Endothelial cell of umbilical vein (primary cell): ENCODE results near the gene APC2. TPM values are rescaled to one million over a fixed set of nuclear protein-coding genes. Genes with fewer than 3 reads are reported as not detected.
A peak's percentile ranks its signal among the peaks of the same experiment; 100 is the strongest.

Experiments used
- BruUV-seq: library from RNA; stranded (reverse); fragments of 400-500 nt; replicated peaks from 2 replicates; lab custom pipeline; 2021; lab: Mats Ljungman, UMichigan
- CTCF ChIA-PET: fragments of 300-600, 350-600 bp; sonication (Branson Sonifier 250); formaldehyde crosslinking; loops from one replicate; lab custom pipeline; 2021; ENCODE audit warnings: antibody characterized with exemption, inconsistent platforms; lab: Charles Lee
- POLR2A ChIA-PET: fragments of 300-600, 350-600 bp; sonication (Branson Sonifier 250); formaldehyde crosslinking; loops from one replicate; lab custom pipeline; 2021; ENCODE audit warnings: antibody characterized with exemption, inconsistent platforms; lab: Charles Lee
- DNase-seq: peaks from one replicate; pipeline ENCODE4 v3.0.0-alpha.2; 2011; ENCODE audit warnings: low read depth, low spot score
- FAIRE-seq: peaks from 2 replicates; lab custom pipeline; 2011; peaks lifted over from hg19 to GRCh38; lab: Jason Lieb, UNC
- H2AFZ ChIP-seq: 2 replicates; pipeline ENCODE4 v1.6.0; 2012; ENCODE audit warnings: low read depth, low read length, control low read depth, inconsistent platforms
- H3K27ac ChIP-seq: 2 replicates; pipeline ENCODE4 v1.5.1; 2011; ENCODE audit warnings: low read depth, mild to moderate bottlenecking, control low read depth, low read length, moderate library complexity; ENCODE audit not compliant: insufficient read depth
- H3K27me3 ChIP-seq, 2 experiments: 2 replicates each; pipeline versions ENCODE4 v1.6.0 to v1.6.1; 2011; ENCODE audit warnings: low read length in 2 of 2, mixed read lengths in 1 of 2; ENCODE audit not compliant: control insufficient read depth in 2 of 2, insufficient read depth in 2 of 2
- H3K36me3 ChIP-seq, 2 experiments: 2 replicates in 1 of 2; 3 replicates in 1 of 2; pipeline ENCODE4 v1.5.1; 2011; ENCODE audit warnings: low read length in 2 of 2, mild to moderate bottlenecking in 1 of 2, moderate library complexity in 1 of 2; ENCODE audit not compliant: control insufficient read depth in 2 of 2, insufficient read depth in 2 of 2; ENCODE audit errors: extremely low read depth in 1 of 2
- H3K4me1 ChIP-seq: 3 replicates; pipeline ENCODE4 v1.5.1; 2011; ENCODE audit warnings: mild to moderate bottlenecking, low read length; ENCODE audit not compliant: control insufficient read depth, insufficient read depth; ENCODE audit errors: extremely low read depth
- H3K4me2 ChIP-seq: 2 replicates; pipeline ENCODE4 v1.6.1; 2011; ENCODE audit warnings: low read length, control low read depth, mixed read lengths; ENCODE audit not compliant: insufficient read depth
- H3K4me3 ChIP-seq, 3 experiments: fragments of 200-600 bp in 1 of 3; sonication (generic), shearing (Covaris generic) in 1 of 3; replicated peaks in 1 of 3; 2 replicates each; pipeline ENCODE4 v1.5.1; 2011 to 2016; ENCODE audit warnings: control low read depth in 3 of 3, low read length in 3 of 3, mild to moderate bottlenecking in 2 of 3, inconsistent platforms in 1 of 3, low read depth in 1 of 3, moderate library complexity in 1 of 3; ENCODE audit not compliant: insufficient read depth in 1 of 3
- H3K79me2 ChIP-seq: 2 replicates; pipeline ENCODE4 v1.6.0; 2012; ENCODE audit warnings: low read length, inconsistent platforms; ENCODE audit not compliant: control insufficient read depth, insufficient read depth
- H3K9ac ChIP-seq: replicated peaks from 2 replicates; pipeline ENCODE3; 2011; ENCODE audit warnings: low read length, control low read depth; ENCODE audit not compliant: insufficient read depth; ENCODE audit errors: extremely low read depth
- H3K9me1 ChIP-seq: replicated peaks from 3 replicates; pipeline ENCODE4 v1.6.0; 2011; ENCODE audit warnings: mild to moderate bottlenecking, low read length; ENCODE audit not compliant: control insufficient read depth, insufficient read depth; ENCODE audit errors: extremely low read depth
- H3K9me3 ChIP-seq: replicated peaks from 2 replicates; pipeline ENCODE4 v1.5.1; 2012; ENCODE audit warnings: low read length, inconsistent platforms; ENCODE audit not compliant: control insufficient read depth, insufficient read depth
- H4K20me1 ChIP-seq: replicated peaks from 2 replicates; pipeline ENCODE3; 2011; ENCODE audit warnings: mild to moderate bottlenecking, low read length; ENCODE audit not compliant: control insufficient read depth, insufficient read depth; ENCODE audit errors: extremely low read depth
- EZH2 ChIP-seq: IDR thresholded peaks from 2 replicates; pipeline ENCODE4 v1.6.1; 2012; ENCODE audit warnings: borderline replicate concordance, low read depth, mild to moderate bottlenecking, moderate library complexity, low read length, inconsistent platforms; ENCODE audit not compliant: severe bottlenecking
- FOS ChIP-seq: IDR thresholded peaks from 2 replicates; pipeline ENCODE4 v1.6.1; 2011; ENCODE audit warnings: mild to moderate bottlenecking, low read length, moderate library complexity, borderline replicate concordance; ENCODE audit not compliant: insufficient read depth
- GATA2 ChIP-seq: IDR thresholded peaks from 2 replicates; pipeline ENCODE4 v1.7.0; 2011; ENCODE audit warnings: low read depth, mild to moderate bottlenecking, moderate library complexity, mixed read lengths, low read length; ENCODE audit not compliant: insufficient read length, insufficient read depth
- JUN ChIP-seq: IDR thresholded peaks from 2 replicates; pipeline ENCODE4 v1.6.1; 2011; ENCODE audit warnings: borderline replicate concordance, low read depth; ENCODE audit not compliant: insufficient read length, insufficient read depth
- MYC ChIP-seq: IDR thresholded peaks from one replicate; pipeline ENCODE4 v1.6.1; 2011; ENCODE audit warnings: mild to moderate bottlenecking, low read depth, low read length
- POLR2A ChIP-seq: IDR thresholded peaks from 2 replicates; pipeline ENCODE4 v1.6.1; 2012; ENCODE audit warnings: low read depth, mild to moderate bottlenecking, control low read depth, low read length
- POLR2AphosphoS5 ChIP-seq: IDR thresholded peaks from 2 replicates; pipeline ENCODE4 v1.6.1; 2012; ENCODE audit warnings: low read depth, mild to moderate bottlenecking, control low read depth, low read length, moderate library complexity; ENCODE audit not compliant: insufficient read depth
- dilution Hi-C: fragments of 300-500 bp; cut with MboI; formaldehyde crosslinking; loops from one replicate; pipeline ENCODE4 v1.15.0; 2019; ENCODE audit warnings: low sequenced_read_pairs; ENCODE audit not compliant: extremely low pct_ligation_motif_present
- intact Hi-C: fragments of 100-400 bp; cut with micrococcal nuclease; formaldehyde crosslinking; loops from one replicate; pipeline ENCODE4 v1.10.0; 2022
- polyA plus RNA-seq, 4 experiments: library from polyadenylated mRNA; depleted of rRNA in 3 of 4; stranded (reverse) in 3 of 4; unstranded in 1 of 4; fragments of >200 nt; gene quantifications; 2 replicates each; pipeline versions ENCODE4 v1.2.1 to v1.2.3, GENCODE V29; 2011 to 2012; ENCODE audit warnings: missing spikeins in 1 of 4
- total RNA-seq: library from RNA; stranded (reverse); gene quantifications from 2 replicates; pipeline ENCODE4 v1.2.3, GENCODE V29; 2021
- TF ChIP-seq, protein P1 (sequence below), 2 donors: IDR thresholded peaks; 1 replicate in 1 of 2; 2 replicates in 1 of 2; pipeline ENCODE4 v1.5.1; 2011; ENCODE audit warnings: low read length in 2 of 2, mild to moderate bottlenecking in 2 of 2, moderate library complexity in 2 of 2, control low read depth in 1 of 2, inconsistent platforms in 1 of 2, low read depth in 1 of 2; ENCODE audit not compliant: insufficient read depth in 1 of 2; ENCODE audit errors: extremely low read depth in 1 of 2
- TF ChIP-seq, protein P2 (sequence below): IDR thresholded peaks from 2 replicates; pipeline ENCODE4 v1.6.1; 2011; ENCODE audit not compliant: insufficient read depth, insufficient read length

Gene APC2
- total and polyA plus RNA-seq, 2 donors (not counting 3 experiments of a cell fraction or from before 2014, with no cell fraction given), result 0.01 to 0.04 TPM

DNA sequence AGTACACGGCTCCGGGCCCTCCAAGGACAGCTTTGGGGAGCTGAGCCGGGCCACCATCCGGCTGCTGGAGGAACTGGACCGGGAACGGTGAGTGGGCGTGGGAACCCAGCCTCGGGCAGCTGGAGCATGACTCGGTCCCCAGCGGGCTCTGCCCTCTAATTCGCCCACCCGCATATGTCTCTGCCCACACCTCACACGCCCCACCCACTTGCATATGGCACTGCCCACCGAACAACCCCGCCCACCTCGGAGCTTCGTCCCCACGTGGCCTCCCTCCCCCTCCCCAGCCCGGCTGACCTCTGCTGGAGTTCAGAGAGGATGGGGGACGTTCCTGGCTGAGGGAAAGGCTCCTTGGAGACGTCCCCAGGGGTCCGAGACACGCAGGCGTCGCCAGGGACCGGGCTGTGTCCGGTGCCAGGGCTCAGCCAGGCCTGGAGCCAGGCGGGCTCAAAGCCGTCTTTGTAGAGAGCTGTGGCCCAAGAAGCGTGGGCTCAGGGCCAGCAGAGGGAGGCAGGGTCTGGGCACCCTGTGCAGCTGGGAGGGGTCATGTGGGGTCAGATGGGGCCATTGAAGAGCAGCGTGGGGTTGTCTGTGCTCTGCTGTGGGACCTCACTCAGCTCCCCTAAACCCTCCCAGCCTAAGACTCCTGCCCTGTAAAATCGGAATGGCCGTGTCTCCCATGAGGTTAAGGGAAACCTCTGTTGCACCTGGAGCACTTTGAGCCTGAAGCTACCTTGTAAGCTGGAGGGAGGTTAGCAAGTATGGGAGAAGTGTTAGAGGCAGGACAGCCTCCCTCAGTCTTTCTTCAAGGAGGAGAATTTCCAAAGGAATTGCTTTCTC lies 3.8 kb downstream of the APC2 start:
- ChIA-PET POLR2A (no interaction called here), CTCF (interaction anchor here (2.4 to 3.7 kb wide), 2 partner anchors 9 to 12 kb away, joined by 14 to 28 read pairs; no protein-coding TSS in a partner anchor)
- H3K9me1 ChIP-seq, result no peaks in the 10 kb centered on the region
- BruUV-seq, result no TSS peak
- H3K4me2 ChIP-seq, result no peak overlapping the region
- TF ChIP-seq EZH2, result peak; percentile 12
- TF ChIP-seq POLR2AphosphoS5, result no peak
- no peaks in the 10 kb centered on the region for H3K4me1 ChIP-seq
- intact Hi-C loops (no loop called here), dilution Hi-C loops (no loop called here)
- H2AFZ ChIP-seq, result no peak overlapping the region
- H3K27ac ChIP-seq, result no peak overlapping the region
- H4K20me1 ChIP-seq, result no peaks in the 10 kb centered on the region
- DNase-seq (no peak), FAIRE-seq (no peak)
- peaks cover 31 to 47% of the 10 kb centered on the region in 2 experiments for H3K27me3 ChIP-seq
- no peaks in the 10 kb centered on the region for H3K79me2 ChIP-seq
- no peaks in the 10 kb centered on the region for H3K9me3 ChIP-seq
- no peaks in the 10 kb centered on the region for H3K36me3 ChIP-seq
- H3K4me3 ChIP-seq, result no peak overlapping the region
- H3K9ac ChIP-seq, result no peak overlapping the region

DNA sequence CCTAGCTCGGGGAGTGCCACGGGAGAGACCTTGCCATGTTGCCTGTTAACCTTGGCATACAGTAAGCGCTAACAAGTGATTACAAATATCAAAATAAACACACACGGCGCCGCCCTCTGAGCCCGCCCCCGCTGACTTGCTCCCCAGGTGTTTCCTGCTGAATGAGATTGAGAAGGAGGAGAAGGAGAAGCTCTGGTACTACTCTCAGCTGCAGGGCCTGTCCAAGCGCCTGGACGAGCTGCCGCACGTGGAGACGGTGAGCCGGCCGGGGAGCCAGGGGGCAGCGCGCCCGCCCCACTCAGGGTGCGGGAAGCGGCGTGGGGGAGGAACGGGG lies 5.0 kb downstream of the APC2 start:
- Histone ChIP-seq H2AFZ (no peak overlapping the region), H3K4me3 (no peak overlapping the region), H3K9me1 (no peaks in the 10 kb centered on the region), H4K20me1 (no peaks in the 10 kb centered on the region), H3K27ac (no peak overlapping the region), H3K27me3 (peaks cover 32 to 36% of the 10 kb centered on the region in 2 experiments), H3K4me2 (no peak overlapping the region), H3K36me3 (no peaks in the 10 kb centered on the region), H3K4me1 (no peaks in the 10 kb centered on the region), H3K9me3 (no peaks in the 10 kb centered on the region), H3K9ac (no peak overlapping the region), H3K79me2 (no peaks in the 10 kb centered on the region)
- no TSS peak for BruUV-seq
- TF ChIP-seq, protein P1, sequence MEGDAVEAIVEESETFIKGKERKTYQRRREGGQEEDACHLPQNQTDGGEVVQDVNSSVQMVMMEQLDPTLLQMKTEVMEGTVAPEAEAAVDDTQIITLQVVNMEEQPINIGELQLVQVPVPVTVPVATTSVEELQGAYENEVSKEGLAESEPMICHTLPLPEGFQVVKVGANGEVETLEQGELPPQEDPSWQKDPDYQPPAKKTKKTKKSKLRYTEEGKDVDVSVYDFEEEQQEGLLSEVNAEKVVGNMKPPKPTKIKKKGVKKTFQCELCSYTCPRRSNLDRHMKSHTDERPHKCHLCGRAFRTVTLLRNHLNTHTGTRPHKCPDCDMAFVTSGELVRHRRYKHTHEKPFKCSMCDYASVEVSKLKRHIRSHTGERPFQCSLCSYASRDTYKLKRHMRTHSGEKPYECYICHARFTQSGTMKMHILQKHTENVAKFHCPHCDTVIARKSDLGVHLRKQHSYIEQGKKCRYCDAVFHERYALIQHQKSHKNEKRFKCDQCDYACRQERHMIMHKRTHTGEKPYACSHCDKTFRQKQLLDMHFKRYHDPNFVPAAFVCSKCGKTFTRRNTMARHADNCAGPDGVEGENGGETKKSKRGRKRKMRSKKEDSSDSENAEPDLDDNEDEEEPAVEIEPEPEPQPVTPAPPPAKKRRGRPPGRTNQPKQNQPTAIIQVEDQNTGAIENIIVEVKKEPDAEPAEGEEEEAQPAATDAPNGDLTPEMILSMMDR (IDR thresholded peaks at IDR 0.05; ENCODE audit: extremely low read depth in 1 of 2, insufficient read depth in 1 of 2, low read depth in 1 of 2, low read length in 2 of 2), result no peak
- no peak for TF ChIP-seq JUN
- no peak for TF ChIP-seq POLR2AphosphoS5
- TF ChIP-seq FOS, result no peak
- no peak for TF ChIP-seq GATA2
- TF ChIP-seq, protein P2, sequence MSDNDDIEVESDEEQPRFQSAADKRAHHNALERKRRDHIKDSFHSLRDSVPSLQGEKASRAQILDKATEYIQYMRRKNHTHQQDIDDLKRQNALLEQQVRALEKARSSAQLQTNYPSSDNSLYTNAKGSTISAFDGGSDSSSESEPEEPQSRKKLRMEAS, result no peak
- no peak for TF ChIP-seq MYC
- TF ChIP-seq EZH2, result no peak
- no peak for TF ChIP-seq POLR2A
- intact Hi-C loops, result no loop called here
- DNase-seq (peak; percentile 86), FAIRE-seq (peak; percentile 76)
- ChIA-PET CTCF (interaction anchor here (0.6 to 3.7 kb wide), 3 partner anchors 10 to 267 kb away, joined by 4 to 28 read pairs (median 11); no protein-coding TSS in a partner anchor), POLR2A (interaction anchor here (0.6 kb wide), 1 partner anchor 1522 kb away, joined by 4 read pairs; no protein-coding TSS in a partner anchor)
- dilution Hi-C loops, result no loop called here
